Limb (tissue), 2 donors: Measurements from ENCODE around the gene HEPHL1.
"Not testable (repeated sequence)": the region's sequence is repeated elsewhere in the genome, so short reads cannot be mapped to it uniquely, and the experiment has no call there.

Source experiments
- DNase-seq, 2 donors: peaks; one replicate each; pipeline ENCODE4 v3.0.0-alpha.2; 2016; ENCODE audit errors: extremely low spot score in 2 of 2

Gene HEPHL1

GRCh38 chr11:94150704-94151685 lies 129.8 kb downstream of the HEPHL1 start:
- DNase-seq, result no peak

- DNase-seq, result no peak
These were observed 130.9 kb downstream of the HEPHL1 start for GRCh38 chr11:94151903-94152677.

GRCh38 chr11:94152678-94153065 lies 131.5 kb downstream of the HEPHL1 start:
- no peak for DNase-seq

- no peak for DNase-seq
These were observed 132.2 kb downstream of the HEPHL1 start for GRCh38 chr11:94153320-94153719.

GRCh38 chr11:94154095-94154856 lies 133.1 kb downstream of the HEPHL1 start:
- no peak for DNase-seq

- DNase-seq, result not testable (repeated sequence)
These were observed 136.2 kb downstream of the HEPHL1 start for GRCh38 chr11:94157339-94157738.
